ENCODE data around the gene LIMCH1. TPM values are rescaled to one million over a fixed set of nuclear protein-coding genes. Genes with fewer than 3 reads are reported as not detected.

Gene LIMCH1
- total RNA-seq, 1 donor from 2014 or later, result 257 TPM

- TF ChIP-seq CTCF (IDR thresholded peaks at IDR 0.05; ENCODE audit: unreplicated experiment), result no peak
- Mint-ChIP-seq H3K4me3 (ENCODE audit: unreplicated experiment) (peak overlapping the region; percentile 35), H3K27me3 (ENCODE audit: unreplicated experiment) (peaks cover 8% of the 10 kb centered on the region), H3K36me3 (ENCODE audit: low read depth, unreplicated experiment) (peaks cover 42% of the 10 kb centered on the region), H3K4me1 (ENCODE audit: unreplicated experiment) (peaks cover 26% of the 10 kb centered on the region), H3K27ac (ENCODE audit: unreplicated experiment) (no peak overlapping the region), H3K9me3 (ENCODE audit: unreplicated experiment) (no peaks in the 10 kb centered on the region)
- peak; percentile 25 for DNase-seq (ENCODE audit: low spot score)
Measured at GRCh38 chr4:41611881-41612871, 74.2 kb downstream of the LIMCH1 start.

GRCh38 chr4:41613386-41613785, 75.4 kb downstream of the LIMCH1 start:
- H3K4me3 Mint-ChIP-seq (ENCODE audit: unreplicated experiment), result no peak overlapping the region
- DNase-seq (ENCODE audit: low spot score), result no peak
- no peaks in the 10 kb centered on the region for H3K9me3 Mint-ChIP-seq (ENCODE audit: unreplicated experiment)
- no peak overlapping the region for H3K27ac Mint-ChIP-seq (ENCODE audit: unreplicated experiment)
- H3K4me1 Mint-ChIP-seq (ENCODE audit: unreplicated experiment), result peaks cover 38% of the 10 kb centered on the region
- no peak for TF ChIP-seq CTCF (IDR thresholded peaks at IDR 0.05; ENCODE audit: unreplicated experiment)
- H3K27me3 Mint-ChIP-seq (ENCODE audit: unreplicated experiment), result peaks cover 7% of the 10 kb centered on the region
- peaks cover 38% of the 10 kb centered on the region for H3K36me3 Mint-ChIP-seq (ENCODE audit: low read depth, unreplicated experiment)

GRCh38 chr4:41613821-41614220, 75.9 kb downstream of the LIMCH1 start:
- Mint-ChIP-seq H3K27me3 (ENCODE audit: unreplicated experiment) (peaks cover 7% of the 10 kb centered on the region), H3K9me3 (ENCODE audit: unreplicated experiment) (no peaks in the 10 kb centered on the region), H3K36me3 (ENCODE audit: low read depth, unreplicated experiment) (peaks cover 38% of the 10 kb centered on the region), H3K27ac (ENCODE audit: unreplicated experiment) (no peak overlapping the region), H3K4me3 (ENCODE audit: unreplicated experiment) (no peak overlapping the region), H3K4me1 (ENCODE audit: unreplicated experiment) (peaks cover 42% of the 10 kb centered on the region)
- no peak for DNase-seq (ENCODE audit: low spot score)
- no peak for TF ChIP-seq CTCF (IDR thresholded peaks at IDR 0.05; ENCODE audit: unreplicated experiment)

- Mint-ChIP-seq H3K36me3 (ENCODE audit: low read depth, unreplicated experiment) (peaks cover 41% of the 10 kb centered on the region), H3K27ac (ENCODE audit: unreplicated experiment) (no peak overlapping the region), H3K9me3 (ENCODE audit: unreplicated experiment) (no peaks in the 10 kb centered on the region), H3K4me1 (ENCODE audit: unreplicated experiment) (peaks cover 49% of the 10 kb centered on the region), H3K27me3 (ENCODE audit: unreplicated experiment) (peaks cover 4% of the 10 kb centered on the region), H3K4me3 (ENCODE audit: unreplicated experiment) (no peak overlapping the region)
- no peak for TF ChIP-seq CTCF (IDR thresholded peaks at IDR 0.05; ENCODE audit: unreplicated experiment)
- no peak for DNase-seq (ENCODE audit: low spot score)
Measured at GRCh38 chr4:41614519-41614918, 76.6 kb downstream of the LIMCH1 start.

- H3K4me3 Mint-ChIP-seq (ENCODE audit: unreplicated experiment), result peak overlapping the region; percentile 86
- peaks cover 12% of the 10 kb centered on the region for H3K27me3 Mint-ChIP-seq (ENCODE audit: unreplicated experiment)
- H3K9me3 Mint-ChIP-seq (ENCODE audit: unreplicated experiment), result no peaks in the 10 kb centered on the region
- H3K4me1 Mint-ChIP-seq (ENCODE audit: unreplicated experiment), result peaks cover 44% of the 10 kb centered on the region
- H3K36me3 Mint-ChIP-seq (ENCODE audit: low read depth, unreplicated experiment), result peaks cover 45% of the 10 kb centered on the region
- H3K27ac Mint-ChIP-seq (ENCODE audit: unreplicated experiment), result peak overlapping the region; percentile 74
- no peak for TF ChIP-seq CTCF (IDR thresholded peaks at IDR 0.05; ENCODE audit: unreplicated experiment)
- peak; percentile 25 for DNase-seq (ENCODE audit: low spot score)
Measured at GRCh38 chr4:41619161-41619560, 81.2 kb downstream of the LIMCH1 start.
